Hepatocyte (in vitro differentiated cells): ENCODE results near the gene SLC39A11. TPM values are rescaled to one million over a fixed set of nuclear protein-coding genes. Genes with fewer than 3 reads are reported as not detected.

Experiments used
- DNase-seq: peaks from one replicate; pipeline ENCODE4 v3.0.0-alpha.2; 2016; ENCODE audit warnings: low spot score
- H2AFZ ChIP-seq: fragments of 200-600 bp; sonication (generic); 2 replicates; pipeline ENCODE4 v1.6.0; 2016; ENCODE audit warnings: antibody characterized with exemption, mild to moderate bottlenecking
- H3K27ac ChIP-seq: fragments of 200-600 bp; sonication (generic); 2 replicates; pipeline ENCODE4 v1.5.1; 2016; ENCODE audit warnings: mild to moderate bottlenecking
- H3K27me3 ChIP-seq: fragments of 200-600 bp; sonication (generic); 2 replicates; pipeline ENCODE4 v1.6.1; 2016
- H3K36me3 ChIP-seq: fragments of 200-600 bp; sonication (generic); replicated peaks from 2 replicates; pipeline ENCODE4 v1.5.1; 2016; ENCODE audit warnings: low read depth; ENCODE audit not compliant: insufficient read depth
- H3K4me1 ChIP-seq: fragments of 200-600 bp; sonication (generic); 2 replicates; pipeline ENCODE4 v1.5.1; 2016; ENCODE audit warnings: mild to moderate bottlenecking, moderate library complexity; ENCODE audit not compliant: insufficient read depth
- H3K4me2 ChIP-seq: fragments of 200-600 bp; sonication (generic); 2 replicates; pipeline ENCODE4 v1.6.0; 2016
- H3K4me3 ChIP-seq: fragments of 200-600 bp; sonication (generic); 2 replicates; pipeline ENCODE4 v1.5.1; 2016; ENCODE audit warnings: mild to moderate bottlenecking
- H3K79me2 ChIP-seq: fragments of 200-600 bp; sonication (generic); 2 replicates; pipeline ENCODE4 v1.6.0; 2017; ENCODE audit warnings: mild to moderate bottlenecking
- H3K9me2 ChIP-seq: fragments of 200-600 bp; sonication (generic); replicated peaks from 2 replicates; pipeline ENCODE4 v1.6.0; 2017; ENCODE audit warnings: mild to moderate bottlenecking; ENCODE audit not compliant: insufficient read depth
- H3K9me3 ChIP-seq: fragments of 200-600 bp; sonication (generic); 2 replicates; pipeline ENCODE4 v1.5.1; 2016; ENCODE audit warnings: low read depth, mild to moderate bottlenecking
- H4K20me1 ChIP-seq: fragments of 200-600 bp; sonication (generic); 2 replicates; pipeline ENCODE4 v1.6.0; 2016; ENCODE audit warnings: mild to moderate bottlenecking; ENCODE audit not compliant: insufficient read depth, poor library complexity, severe bottlenecking
- CTCF ChIP-seq: fragments of 200-600 bp; sonication (generic); IDR thresholded peaks from 2 replicates; pipeline ENCODE4 v1.5.1; 2016; ENCODE audit warnings: antibody characterized with exemption, mild to moderate bottlenecking; ENCODE audit not compliant: poor library complexity
- EZH2 ChIP-seq: fragments of 200-600 bp; sonication (generic); IDR thresholded peaks from 2 replicates; pipeline ENCODE4 v1.6.1; 2016; ENCODE audit warnings: antibody characterized with exemption, mild to moderate bottlenecking, borderline replicate concordance
- EZH2phosphoT487 ChIP-seq: fragments of 200-600 bp; sonication (generic); IDR thresholded peaks from one replicate; pipeline ENCODE4 v1.6.1; 2018; ENCODE audit warnings: antibody characterized with exemption, mild to moderate bottlenecking, low read depth, moderate library complexity; ENCODE audit not compliant: unreplicated experiment, severe bottlenecking
- WGBS: methylation state at CpG from one replicate; pipeline ENCODE4 v1.1.6; 2016; ENCODE audit warnings: low lambda C conversion rate; ENCODE audit errors: missing lambda C conversion rate; 5-methylcytosine and 5-hydroxymethylcytosine counted together
- polyA plus RNA-seq: library from polyadenylated mRNA; unstranded; fragments of >200 nt; fragmentation: Nextera tagmentation; extraction: Ambion mirVana; gene quantifications from 2 replicates; pipeline ENCODE4 v1.2.1, GENCODE V29; 2016
- total RNA-seq: library from RNA; depleted of rRNA; stranded (reverse); fragments of >200 nt; gene quantifications from 2 replicates; pipeline ENCODE4 v1.2.3, GENCODE V29; 2014

SLC39A11 gene
- total and polyA plus RNA-seq, 2 experiments from 2014 or later, result 37.7 to 39.1 TPM

DNA sequence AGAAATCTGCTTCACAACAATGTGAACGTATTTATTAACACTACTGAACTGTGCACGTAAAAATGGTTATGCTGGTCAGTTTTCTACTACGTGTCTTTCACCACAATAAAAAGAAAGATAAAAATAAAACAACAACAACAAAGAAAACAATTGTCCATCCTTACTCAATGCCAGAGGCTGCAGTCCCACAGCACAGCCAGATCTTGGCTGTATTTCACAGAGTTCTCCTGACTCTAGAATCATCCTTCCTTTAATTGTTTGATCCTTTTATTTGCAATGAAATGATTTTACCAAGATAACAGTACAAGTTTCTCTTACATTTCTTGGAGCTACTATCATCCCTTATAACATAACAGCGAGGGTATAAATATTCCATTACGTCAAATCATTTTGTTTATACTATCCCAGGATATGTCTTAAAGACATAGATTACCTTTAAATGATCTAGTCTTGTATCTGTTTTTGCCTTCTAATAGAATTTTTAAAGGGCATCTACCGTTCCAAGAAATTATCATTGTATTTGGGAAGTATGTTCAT is 103.3 kb downstream of the SLC39A11 start:
- Histone ChIP-seq H3K36me3 (no peaks in the 10 kb centered on the region), H3K27me3 (no peaks in the 10 kb centered on the region), H3K79me2 (no peaks in the 10 kb centered on the region), H3K4me2 (no peak overlapping the region), H3K4me3 (no peak overlapping the region), H3K9me3 (no peaks in the 10 kb centered on the region), H4K20me1 (no peaks in the 10 kb centered on the region), H3K9me2 (no peaks in the 10 kb centered on the region), H3K27ac (no peak overlapping the region), H3K4me1 (no peaks in the 10 kb centered on the region), H2AFZ (no peak overlapping the region)
- no peak for TF ChIP-seq CTCF
- no peak for TF ChIP-seq EZH2
- no peak for TF ChIP-seq EZH2phosphoT487
- no peak for DNase-seq
- WGBS, result 73% methylated on average over 6 of the region's 6 CpGs

- WGBS, result 94% methylated on average over 5 of the region's 5 CpGs
- Histone ChIP-seq H3K4me3 (no peak overlapping the region), H3K4me2 (no peak overlapping the region), H3K9me2 (no peaks in the 10 kb centered on the region), H3K79me2 (no peaks in the 10 kb centered on the region), H4K20me1 (no peaks in the 10 kb centered on the region), H3K9me3 (no peaks in the 10 kb centered on the region), H3K36me3 (no peaks in the 10 kb centered on the region), H3K4me1 (no peaks in the 10 kb centered on the region), H2AFZ (no peak overlapping the region), H3K27me3 (no peaks in the 10 kb centered on the region), H3K27ac (no peak overlapping the region)
- TF ChIP-seq CTCF (no peak), EZH2 (no peak), EZH2phosphoT487 (no peak)
- DNase-seq, result no peak
Measured at GRCh38 chr17:72988451-72988850, 104.0 kb downstream of the SLC39A11 start.

DNA sequence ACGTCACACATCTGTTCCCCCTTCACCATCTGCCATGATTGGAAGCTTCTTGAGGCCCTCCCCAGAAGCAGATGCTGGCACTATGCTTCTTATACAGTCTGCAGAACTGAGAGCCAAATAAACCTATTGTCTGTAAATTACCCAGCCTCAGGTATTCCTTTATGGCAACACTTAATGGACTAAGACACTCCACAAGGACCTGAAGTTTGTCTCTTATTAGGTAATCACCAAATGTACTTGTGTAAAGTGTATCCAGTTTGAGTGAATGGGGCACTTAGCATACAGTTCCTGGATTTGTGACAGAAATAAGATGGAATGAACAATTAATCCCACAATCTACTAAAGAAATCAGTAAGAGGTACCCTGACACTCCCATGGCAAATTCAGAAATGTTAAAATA is 105.3 kb downstream of the SLC39A11 start:
- 100% methylated on average over 1 of the region's 1 CpG for WGBS
- H3K4me1 ChIP-seq, result no peaks in the 10 kb centered on the region

More for the DNA sequence above, 105.3 kb downstream of the SLC39A11 start:
- Histone ChIP-seq H3K4me2 (no peak overlapping the region), H3K9me3 (no peaks in the 10 kb centered on the region), H3K79me2 (no peaks in the 10 kb centered on the region), H3K27me3 (no peaks in the 10 kb centered on the region), H2AFZ (no peak overlapping the region), H3K27ac (no peak overlapping the region), H3K4me3 (no peak overlapping the region), H3K9me2 (no peaks in the 10 kb centered on the region), H4K20me1 (no peaks in the 10 kb centered on the region), H3K36me3 (no peaks in the 10 kb centered on the region)
- TF ChIP-seq CTCF, result no peak
- TF ChIP-seq EZH2, result no peak
- no peak for DNase-seq
